Lower lobe of right lung (tissue), 2 donors: ENCODE data around the gene TACC2. TPM values are rescaled to one million over a fixed set of nuclear protein-coding genes. Genes with fewer than 3 reads are reported as not detected.
"Not testable (repeated sequence)": the region's sequence is repeated elsewhere in the genome, so short reads cannot be mapped to it uniquely, and the experiment has no call there.

Source experiments
- ATAC-seq, 2 donors: fragments of 200-7000 bp; cut with Tn5 transposase; one replicate each; pipeline ENCODE4 v1.9.1; 2020 to 2022; ENCODE audit warnings: mild to moderate bottlenecking in 2 of 2, moderate library complexity in 2 of 2
- DNase-seq: peaks from one replicate; pipeline ENCODE4 v3.0.0-alpha.2; 2020
- H3K27ac ChIP-seq: fragments of 200-600 bp; one replicate; pipeline ENCODE4 v1.8.0; 2022
- H3K27me3 ChIP-seq: fragments of 200-600 bp; one replicate; pipeline ENCODE4 v1.8.0; 2022; ENCODE audit warnings: low read depth
- H3K36me3 ChIP-seq: fragments of 200-600 bp; one replicate; pipeline ENCODE4 v1.8.0; 2022; ENCODE audit warnings: mild to moderate bottlenecking
- H3K4me1 ChIP-seq: fragments of 200-600 bp; one replicate; pipeline ENCODE4 v1.8.0; 2022
- H3K4me3 ChIP-seq: fragments of 200-600 bp; one replicate; pipeline ENCODE4 v1.8.0; 2022; ENCODE audit warnings: mild to moderate bottlenecking
- H3K9me3 ChIP-seq: fragments of 200-600 bp; one replicate; pipeline ENCODE4 v1.8.0; 2022
- intact Hi-C: fragments of 100-400 bp; cut with DNase I; formaldehyde crosslinking; loops from one replicate; pipeline ENCODE4 v1.11.0; 2022
- total RNA-seq: library from RNA; stranded (reverse); fragmentation: NEBNext Ultra II Directional; extraction: Animal tissue kit (Norgen Biotek cat#: 25700); gene quantifications from one replicate; pipeline ENCODE4 v1.2.1, GENCODE V29; 2021
- TF ChIP-seq, protein P1 (sequence below): fragments of 200-600 bp; IDR thresholded peaks from one replicate; pipeline ENCODE4 v1.8.0; 2022; ENCODE audit warnings: antibody characterized with exemption, mild to moderate bottlenecking
- donor health status: DM: no; HTN: yes; CAD: no; lungs with severe emphysema.

Gene TACC2
- total RNA-seq, 1 donor from 2014 or later = 141 TPM

DNA sequence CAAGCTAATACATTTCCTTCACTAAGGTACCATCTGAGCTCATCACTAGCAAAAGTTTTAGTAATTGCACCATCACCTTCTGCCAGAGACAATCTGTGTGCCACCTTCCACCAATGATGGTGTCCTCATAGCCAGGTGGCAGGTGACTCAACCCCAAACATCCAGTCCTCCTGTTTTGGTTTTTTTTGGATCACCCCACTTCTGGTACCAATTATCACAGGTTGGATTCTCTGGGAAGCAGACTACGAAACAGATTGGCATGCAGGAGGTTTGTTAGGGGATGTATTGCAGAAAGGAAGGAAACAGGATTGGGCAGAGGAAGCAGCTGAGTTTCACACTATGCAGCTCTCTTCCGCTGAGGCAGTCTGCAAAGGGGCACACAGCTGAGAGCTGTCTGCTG, 4.5 kb upstream of the TACC2 start:
- H3K9me3 ChIP-seq = peaks cover 7% of the 10 kb centered on the region
- no peaks in the 10 kb centered on the region for H3K27me3 ChIP-seq
- H3K4me3 ChIP-seq = no peak overlapping the region
- H3K36me3 ChIP-seq = no peaks in the 10 kb centered on the region
- no peaks in the 10 kb centered on the region for H3K4me1 ChIP-seq
- ATAC-seq (no peak), DNase-seq (no peak)
- no peak overlapping the region for H3K27ac ChIP-seq
- intact Hi-C loops = no loop called here
- TF ChIP-seq, protein P1, sequence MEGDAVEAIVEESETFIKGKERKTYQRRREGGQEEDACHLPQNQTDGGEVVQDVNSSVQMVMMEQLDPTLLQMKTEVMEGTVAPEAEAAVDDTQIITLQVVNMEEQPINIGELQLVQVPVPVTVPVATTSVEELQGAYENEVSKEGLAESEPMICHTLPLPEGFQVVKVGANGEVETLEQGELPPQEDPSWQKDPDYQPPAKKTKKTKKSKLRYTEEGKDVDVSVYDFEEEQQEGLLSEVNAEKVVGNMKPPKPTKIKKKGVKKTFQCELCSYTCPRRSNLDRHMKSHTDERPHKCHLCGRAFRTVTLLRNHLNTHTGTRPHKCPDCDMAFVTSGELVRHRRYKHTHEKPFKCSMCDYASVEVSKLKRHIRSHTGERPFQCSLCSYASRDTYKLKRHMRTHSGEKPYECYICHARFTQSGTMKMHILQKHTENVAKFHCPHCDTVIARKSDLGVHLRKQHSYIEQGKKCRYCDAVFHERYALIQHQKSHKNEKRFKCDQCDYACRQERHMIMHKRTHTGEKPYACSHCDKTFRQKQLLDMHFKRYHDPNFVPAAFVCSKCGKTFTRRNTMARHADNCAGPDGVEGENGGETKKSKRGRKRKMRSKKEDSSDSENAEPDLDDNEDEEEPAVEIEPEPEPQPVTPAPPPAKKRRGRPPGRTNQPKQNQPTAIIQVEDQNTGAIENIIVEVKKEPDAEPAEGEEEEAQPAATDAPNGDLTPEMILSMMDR = no peak

DNA sequence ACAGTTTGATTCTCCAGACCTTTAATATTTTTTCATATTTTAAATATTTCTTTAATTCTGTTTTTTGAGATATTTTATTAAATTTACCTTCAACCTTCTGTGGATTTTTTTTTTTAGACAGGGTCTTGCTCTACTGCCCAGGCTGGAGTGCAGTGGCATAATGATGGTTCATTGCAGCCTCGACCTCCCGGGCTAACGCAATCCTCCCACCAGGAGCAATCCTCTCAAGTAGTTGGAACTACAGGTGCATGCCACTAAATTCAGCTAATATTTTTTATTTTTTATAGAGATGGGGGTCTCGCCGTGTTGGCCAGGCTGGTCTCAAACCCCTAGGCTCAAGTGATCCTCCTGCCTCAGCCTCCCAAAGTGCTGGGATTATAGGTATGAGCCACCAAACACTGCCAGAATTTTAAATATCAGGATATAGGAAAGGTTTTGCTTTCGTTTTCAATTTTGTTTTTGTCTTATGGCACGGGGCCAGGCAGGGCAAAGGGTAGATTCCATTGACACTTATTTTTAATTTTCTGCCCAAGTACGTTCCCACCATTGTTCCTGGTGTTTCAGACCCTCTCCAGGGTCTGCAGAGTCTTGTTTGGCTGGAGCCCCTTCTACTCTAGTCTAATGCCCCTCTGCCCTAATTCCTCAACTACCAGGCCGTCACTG, 1.2 kb downstream of the TACC2 start:
- Histone ChIP-seq H3K9me3 (no peaks in the 10 kb centered on the region), H3K36me3 (no peaks in the 10 kb centered on the region), H3K4me1 (peaks cover 9% of the 10 kb centered on the region), H3K27me3 (no peaks in the 10 kb centered on the region), H3K4me3 (peak overlapping the region; percentile 32), H3K27ac (peak overlapping the region; percentile 61)
- no peak for ATAC-seq
- no peak for DNase-seq
- intact Hi-C loops = no loop called here
- TF ChIP-seq, protein P1 = no peak

GRCh38 chr10:121991727-121992126, 2.8 kb downstream of the TACC2 start:
- DNase-seq, H3K4me3 ChIP-seq, H3K36me3 ChIP-seq, H3K27me3 ChIP-seq, H3K9me3 ChIP-seq, ATAC-seq, intact Hi-C loops, H3K27ac ChIP-seq: not testable (repeated sequence)
- H3K4me1 ChIP-seq = peaks cover 14% of the 10 kb centered on the region

GRCh38 chr10:121994429-121994941, 5.5 kb downstream of the TACC2 start:
- Histone ChIP-seq H3K27ac (peak overlapping the region; percentile 78), H3K9me3 (no peaks in the 10 kb centered on the region), H3K36me3 (no peaks in the 10 kb centered on the region), H3K4me3 (no peak overlapping the region), H3K4me1 (peaks cover 14% of the 10 kb centered on the region), H3K27me3 (no peaks in the 10 kb centered on the region)
- ATAC-seq (peak; percentile 70), DNase-seq (no peak)
- TF ChIP-seq, protein P1 = no peak
- intact Hi-C loops = no loop called here

DNA sequence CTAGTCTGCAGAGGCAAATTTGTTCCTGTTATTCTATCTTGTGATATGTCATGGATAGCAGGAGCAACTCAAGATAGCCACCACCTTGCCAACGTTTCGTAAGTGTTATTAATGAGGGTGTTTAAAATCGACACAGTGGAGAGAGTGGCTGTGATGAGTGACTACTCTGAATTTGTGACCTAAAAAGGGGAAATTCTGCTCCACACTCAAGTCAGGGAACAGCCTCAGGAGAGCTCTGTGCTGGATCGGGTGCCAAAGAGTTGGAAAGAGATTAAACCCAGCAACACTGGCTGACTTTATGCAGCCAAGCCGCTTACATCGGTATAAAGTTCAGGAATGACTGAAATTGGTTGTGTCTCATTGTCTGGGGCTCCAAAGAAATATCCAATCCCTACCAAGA, 9.5 kb downstream of the TACC2 start:
- intact Hi-C loops = no loop called here
- Histone ChIP-seq H3K4me3 (no peak overlapping the region), H3K9me3 (peaks cover 12% of the 10 kb centered on the region), H3K36me3 (no peaks in the 10 kb centered on the region), H3K27me3 (no peaks in the 10 kb centered on the region), H3K4me1 (peaks cover 5% of the 10 kb centered on the region), H3K27ac (no peak overlapping the region)
- ATAC-seq (no peak), DNase-seq (no peak)
- TF ChIP-seq, protein P1 = no peak

- Histone ChIP-seq H3K36me3 (no peaks in the 10 kb centered on the region), H3K27me3 (no peaks in the 10 kb centered on the region), H3K9me3 (peaks cover 12% of the 10 kb centered on the region), H3K4me1 (peaks cover 5% of the 10 kb centered on the region), H3K27ac (no peak overlapping the region), H3K4me3 (no peak overlapping the region)
- intact Hi-C loops = no loop called here
- TF ChIP-seq, protein P1 = no peak
- DNase-seq (no peak), ATAC-seq (no peak)
Observed at GRCh38 chr10:121999301-121999700, 10.3 kb downstream of the TACC2 start.
